ENCODE data around the gene DSG2. TPM values are rescaled to one million over a fixed set of nuclear protein-coding genes. Genes with fewer than 3 reads are reported as not detected.

DSG2 gene
- total RNA-seq, 5 donors from 2014 or later (not counting 1 experiment from before 2014, with no cell fraction given): 0.07 to 0.83 (median 0.53) TPM

DNA sequence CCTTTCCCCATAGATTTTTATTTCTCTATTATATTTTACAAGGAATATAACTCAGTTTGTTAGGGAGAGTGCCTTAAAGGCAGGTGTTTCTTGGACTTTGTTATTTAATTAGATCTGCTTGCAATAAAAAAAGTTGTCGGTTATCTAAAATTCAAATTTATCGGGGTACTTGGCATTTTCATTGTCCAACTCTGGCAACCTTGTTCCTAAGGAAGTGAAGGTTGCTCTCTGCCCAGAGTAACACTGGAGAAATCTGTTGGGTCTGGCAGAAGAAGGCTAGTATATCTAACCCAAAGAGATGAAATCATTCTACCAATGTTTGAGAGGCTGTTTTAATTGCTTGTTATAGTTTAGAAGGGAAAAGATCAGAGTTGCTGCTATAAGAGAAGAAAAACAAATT lies 50.9 kb downstream of the DSG2 start:
- CTCF ChIA-PET: interaction anchor here in 1 of 2 donors (0.6 to 0.7 kb wide), 2 partner anchors 176 to 402 kb away, joined by 3 read pairs; no protein-coding TSS in a partner anchor
- H3K27me3 ChIP-seq (replicated peaks in 1 of 2; ENCODE audit: control insufficient read depth in 2 of 2, extremely low read depth in 1 of 2, insufficient read depth in 2 of 2, low read length in 1 of 2): peaks cover 0 to 2% of the 10 kb centered on the region in 2 experiments
- H3K4me3 ChIP-seq (ENCODE audit: control insufficient read depth in 1 of 2, extremely low read depth in 1 of 2, low read length in 1 of 2): no peak overlapping the region
- H3K9me3 ChIP-seq: no peaks in the 10 kb centered on the region
- no peaks in the 10 kb centered on the region for H3K4me1 ChIP-seq (ENCODE audit: control insufficient read depth in 1 of 2, extremely low read depth in 1 of 2, insufficient read depth in 2 of 2, low read length in 2 of 2)
- Mint-ChIP-seq H3K4me1 (no peaks in the 10 kb centered on the region), H3K36me3 (no peaks in the 10 kb centered on the region), H3K9me3 (no peaks in the 10 kb centered on the region), H3K27me3 (peaks cover 0 to 6% of the 10 kb centered on the region in 2 donors), H3K4me3 (no peak overlapping the region), H3K27ac (no peak overlapping the region)
- DNase-seq: no peak
- H3K36me3 ChIP-seq (ENCODE audit: control insufficient read depth in 2 of 2, extremely low read depth in 1 of 2, insufficient read depth in 1 of 2, low read length in 1 of 2): no peaks in the 10 kb centered on the region
- POLR2A ChIA-PET: no interaction called here
- H3K27ac ChIP-seq (ENCODE audit: low read length): no peak overlapping the region
- ATAC-seq (replicated peaks in 1 of 4): no peak
- 92% methylated on average over 2 of the region's 2 CpGs for WGBS (ENCODE audit: insufficient coverage)

DNA sequence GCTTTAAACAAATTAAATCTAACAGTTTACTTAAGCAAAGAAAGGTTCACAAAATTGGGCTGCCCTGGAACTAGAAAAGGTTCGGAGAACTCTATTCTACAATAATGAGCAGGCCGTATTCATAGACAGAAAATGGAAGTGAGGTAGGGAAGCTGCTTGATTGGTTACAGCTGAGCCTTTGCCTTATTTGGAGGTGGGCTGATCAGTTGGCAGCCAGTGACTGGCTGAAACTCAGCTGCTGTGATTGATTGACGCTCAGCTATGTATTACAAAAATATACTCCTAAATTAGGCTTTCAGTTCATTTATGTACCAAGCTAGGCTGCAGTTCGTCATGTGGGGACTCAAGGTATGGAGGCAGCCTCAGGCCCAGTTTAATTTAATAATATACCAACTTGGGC lies 51.4 kb downstream of the DSG2 start:
- H3K27me3 Mint-ChIP-seq: peaks cover 0 to 8% of the 10 kb centered on the region in 2 donors
- no peaks in the 10 kb centered on the region for H3K36me3 Mint-ChIP-seq
- POLR2A ChIA-PET: no interaction called here
- WGBS (ENCODE audit: insufficient coverage): no CpG with 5 or more reads among the region's 4 CpGs
- CTCF ChIA-PET: interaction anchor here (0.6 to 1.4 kb wide), 5 partner anchors 11 to 401 kb away, joined by 3 to 4 read pairs (median 3); no protein-coding TSS in a partner anchor
- H3K4me1 Mint-ChIP-seq: no peaks in the 10 kb centered on the region
- DNase-seq (no peak), ATAC-seq (replicated peaks in 1 of 4) (no peak)
- H3K4me3 Mint-ChIP-seq: no peak overlapping the region
- Histone ChIP-seq H3K36me3 (ENCODE audit: control insufficient read depth in 2 of 2, extremely low read depth in 1 of 2, insufficient read depth in 1 of 2, low read length in 1 of 2) (no peaks in the 10 kb centered on the region), H3K27me3 (replicated peaks in 1 of 2; ENCODE audit: control insufficient read depth in 2 of 2, extremely low read depth in 1 of 2, insufficient read depth in 2 of 2, low read length in 1 of 2) (peaks cover 0 to 2% of the 10 kb centered on the region in 2 experiments), H3K4me3 (ENCODE audit: control insufficient read depth in 1 of 2, extremely low read depth in 1 of 2, low read length in 1 of 2) (no peak overlapping the region), H3K4me1 (ENCODE audit: control insufficient read depth in 1 of 2, extremely low read depth in 1 of 2, insufficient read depth in 2 of 2, low read length in 2 of 2) (no peaks in the 10 kb centered on the region), H3K9me3 (no peaks in the 10 kb centered on the region), H3K27ac (ENCODE audit: low read length) (no peak overlapping the region)
- no peaks in the 10 kb centered on the region for H3K9me3 Mint-ChIP-seq
- H3K27ac Mint-ChIP-seq: no peak overlapping the region

DNA sequence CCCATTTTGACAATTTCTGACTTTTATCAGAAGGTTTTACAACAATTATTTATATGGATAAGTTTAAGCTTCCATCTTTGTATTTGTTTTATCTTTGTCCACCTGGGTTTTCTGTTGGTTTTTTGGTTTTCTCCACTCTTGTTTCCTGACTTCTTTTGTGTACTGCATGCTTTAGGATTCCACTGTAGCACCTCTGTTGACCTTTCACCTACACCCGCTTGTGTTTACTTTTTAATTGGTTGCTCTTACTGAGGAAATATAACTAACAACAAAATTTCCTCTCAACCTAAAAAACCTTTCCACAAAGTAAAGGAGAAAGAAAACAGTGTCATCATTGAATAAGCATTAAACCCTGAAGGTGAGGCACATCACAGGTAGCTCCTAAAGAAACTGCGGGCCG lies 53.9 kb downstream of the DSG2 start:
- no peak for ATAC-seq (replicated peaks in 1 of 4)
- CTCF ChIA-PET: interaction anchor here in 1 of 2 donors (0.6 kb wide), 1 partner anchor 888 kb away, joined by 3 read pairs; no protein-coding TSS in a partner anchor
- Mint-ChIP-seq H3K9me3 (no peaks in the 10 kb centered on the region), H3K27me3 (peaks cover 5 to 13% of the 10 kb centered on the region in 2 donors), H3K27ac (no peak overlapping the region), H3K4me1 (peaks cover 0 to 2% (median 0%) of the 10 kb centered on the region in 3 donors), H3K4me3 (no peak overlapping the region), H3K36me3 (no peaks in the 10 kb centered on the region)
- no CpG with 5 or more reads among the region's 3 CpGs for WGBS (ENCODE audit: insufficient coverage)
- H3K4me3 ChIP-seq (ENCODE audit: control insufficient read depth in 1 of 2, extremely low read depth in 1 of 2, low read length in 1 of 2): no peak overlapping the region
- POLR2A ChIA-PET: no interaction called here
- H3K27ac ChIP-seq (ENCODE audit: low read length): no peak overlapping the region
- H3K4me1 ChIP-seq (ENCODE audit: control insufficient read depth in 1 of 2, extremely low read depth in 1 of 2, insufficient read depth in 2 of 2, low read length in 2 of 2): no peaks in the 10 kb centered on the region
- peaks cover 0 to 2% of the 10 kb centered on the region in 2 experiments for H3K27me3 ChIP-seq (replicated peaks in 1 of 2; ENCODE audit: control insufficient read depth in 2 of 2, extremely low read depth in 1 of 2, insufficient read depth in 2 of 2, low read length in 1 of 2)
- DNase-seq: no peak
- no peaks in the 10 kb centered on the region for H3K36me3 ChIP-seq (ENCODE audit: control insufficient read depth in 2 of 2, extremely low read depth in 1 of 2, insufficient read depth in 1 of 2, low read length in 1 of 2)
- no peaks in the 10 kb centered on the region for H3K9me3 ChIP-seq

DNA sequence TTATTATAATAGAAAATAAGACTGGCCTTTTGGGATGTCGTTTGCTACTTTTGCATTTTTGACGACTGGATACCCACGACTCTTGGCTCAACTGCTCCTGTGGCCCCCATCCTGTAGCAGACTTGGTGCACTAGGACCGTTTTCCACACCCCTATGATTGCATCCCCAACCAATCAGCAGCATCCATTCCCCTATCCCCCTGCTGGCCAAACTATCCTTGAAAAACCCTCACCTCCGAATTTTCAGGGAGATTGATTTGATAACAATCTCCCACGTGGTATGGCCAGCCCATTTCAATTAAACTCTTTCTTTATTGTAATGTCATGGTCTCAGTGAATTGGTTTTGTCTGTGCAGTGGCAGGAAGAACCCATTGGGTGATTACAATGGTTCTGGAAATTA lies 55.8 kb downstream of the DSG2 start:
- Histone ChIP-seq H3K36me3 (ENCODE audit: control insufficient read depth in 2 of 2, extremely low read depth in 1 of 2, insufficient read depth in 1 of 2, low read length in 1 of 2) (no peaks in the 10 kb centered on the region), H3K4me3 (ENCODE audit: control insufficient read depth in 1 of 2, extremely low read depth in 1 of 2, low read length in 1 of 2) (no peak overlapping the region), H3K27ac (ENCODE audit: low read length) (no peak overlapping the region), H3K4me1 (ENCODE audit: control insufficient read depth in 1 of 2, extremely low read depth in 1 of 2, insufficient read depth in 2 of 2, low read length in 2 of 2) (no peaks in the 10 kb centered on the region), H3K27me3 (replicated peaks in 1 of 2; ENCODE audit: control insufficient read depth in 2 of 2, extremely low read depth in 1 of 2, insufficient read depth in 2 of 2, low read length in 1 of 2) (peaks cover 0 to 2% of the 10 kb centered on the region in 2 experiments), H3K9me3 (no peaks in the 10 kb centered on the region)
- Mint-ChIP-seq H3K4me3 (no peak overlapping the region), H3K4me1 (peaks cover 0 to 2% (median 0%) of the 10 kb centered on the region in 3 donors), H3K27ac (no peak overlapping the region), H3K9me3 (no peaks in the 10 kb centered on the region), H3K36me3 (no peaks in the 10 kb centered on the region), H3K27me3 (peaks cover 8 to 13% of the 10 kb centered on the region in 2 donors)
- ATAC-seq (replicated peaks in 1 of 4) (no peak), DNase-seq (no peak)
- ChIA-PET POLR2A (no interaction called here), CTCF (interaction anchor here in 1 of 2 donors (0.7 kb wide), 1 partner anchor 8 kb away, joined by 3 read pairs; no protein-coding TSS in a partner anchor)
- 43% methylated on average over 4 of the region's 6 CpGs for WGBS (ENCODE audit: insufficient coverage)

DNA sequence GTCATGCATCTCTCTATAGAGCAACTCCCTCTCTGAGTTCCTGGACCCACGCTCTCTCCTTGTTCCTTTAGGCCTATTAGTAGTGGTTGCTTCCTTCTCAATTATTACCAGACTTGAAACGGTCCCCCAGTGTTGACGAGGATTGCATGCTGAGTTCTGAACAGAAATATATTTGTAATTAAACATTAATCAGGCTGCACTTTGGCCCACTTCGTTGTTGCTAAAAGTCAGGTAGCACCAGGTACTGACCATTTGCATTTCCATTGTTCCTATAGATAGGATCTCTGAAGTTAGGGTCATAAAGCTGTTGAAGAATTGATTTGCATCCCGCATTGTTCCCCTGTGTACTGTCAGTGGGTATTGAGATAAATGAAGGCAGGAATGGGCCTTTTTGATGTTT lies 56.8 kb downstream of the DSG2 start:
- Histone ChIP-seq H3K4me3 (ENCODE audit: control insufficient read depth in 1 of 2, extremely low read depth in 1 of 2, low read length in 1 of 2) (no peak overlapping the region), H3K27ac (ENCODE audit: low read length) (no peak overlapping the region), H3K9me3 (no peaks in the 10 kb centered on the region), H3K36me3 (ENCODE audit: control insufficient read depth in 2 of 2, extremely low read depth in 1 of 2, insufficient read depth in 1 of 2, low read length in 1 of 2) (no peaks in the 10 kb centered on the region), H3K4me1 (ENCODE audit: control insufficient read depth in 1 of 2, extremely low read depth in 1 of 2, insufficient read depth in 2 of 2, low read length in 2 of 2) (no peaks in the 10 kb centered on the region), H3K27me3 (replicated peaks in 1 of 2; ENCODE audit: control insufficient read depth in 2 of 2, extremely low read depth in 1 of 2, insufficient read depth in 2 of 2, low read length in 1 of 2) (peaks cover 0 to 2% of the 10 kb centered on the region in 2 experiments)
- DNase-seq (no peak), ATAC-seq (replicated peaks in 1 of 4) (no peak)
- 80% methylated on average over 1 of the region's 5 CpGs for WGBS (ENCODE audit: insufficient coverage)
- Mint-ChIP-seq H3K4me3 (no peak overlapping the region), H3K36me3 (no peaks in the 10 kb centered on the region), H3K27me3 (peaks cover 8 to 13% of the 10 kb centered on the region in 2 donors), H3K9me3 (no peaks in the 10 kb centered on the region), H3K4me1 (peaks cover 0 to 2% (median 0%) of the 10 kb centered on the region in 3 donors), H3K27ac (no peak overlapping the region)
- ChIA-PET POLR2A (no interaction called here), CTCF (interaction anchor here in 1 of 2 donors (0.7 to 2.1 kb wide), 2 partner anchors 9 to 168 kb away, joined by 3 to 11 read pairs; no protein-coding TSS in a partner anchor)

DNA sequence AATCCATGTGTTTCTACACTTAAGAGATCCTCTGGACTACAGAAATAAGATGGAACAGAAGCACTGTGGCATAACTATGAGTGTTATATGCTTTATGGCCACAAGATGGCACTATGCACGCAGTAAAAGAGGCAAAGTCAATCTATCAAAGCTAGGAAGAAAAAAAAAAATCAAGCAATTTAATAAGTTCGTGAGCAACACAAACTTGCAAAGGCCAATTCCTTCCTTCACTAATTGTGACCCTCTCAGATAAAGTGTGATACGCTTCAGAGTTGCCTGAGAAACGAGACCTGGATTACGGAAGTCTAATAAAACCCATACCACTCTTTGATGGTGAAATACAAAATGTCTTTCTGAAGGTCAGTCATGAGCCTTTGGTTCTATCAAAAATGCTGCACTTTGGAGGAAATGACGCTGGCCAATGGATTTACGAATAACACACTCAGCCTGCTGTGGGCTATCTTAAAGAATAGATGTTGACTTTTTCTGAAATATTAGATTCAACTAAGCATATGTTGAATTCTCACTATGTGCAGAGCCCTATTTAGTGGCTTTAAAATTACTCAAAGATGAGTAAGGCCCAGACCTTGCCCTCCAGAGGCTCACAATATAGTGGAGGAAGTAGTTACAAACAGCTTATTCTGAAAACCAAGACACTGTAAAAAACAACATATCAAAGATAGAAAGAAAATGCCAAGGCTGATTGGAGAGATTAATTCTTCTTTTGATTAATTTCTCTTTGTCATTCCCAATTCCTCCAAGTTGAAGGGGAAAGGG lies 58.2 kb downstream of the DSG2 start:
- POLR2A ChIA-PET: no interaction called here

More for the DNA sequence above, 58.2 kb downstream of the DSG2 start:
- CTCF ChIA-PET: interaction anchor here (0.6 to 2.1 kb wide), 9 partner anchors 9 to 516 kb away, joined by 3 to 15 read pairs (median 4); no protein-coding TSS in a partner anchor
- H3K27ac Mint-ChIP-seq: no peak overlapping the region
- no peaks in the 10 kb centered on the region for H3K36me3 Mint-ChIP-seq
- Histone ChIP-seq H3K27me3 (replicated peaks in 1 of 2; ENCODE audit: control insufficient read depth in 2 of 2, extremely low read depth in 1 of 2, insufficient read depth in 2 of 2, low read length in 1 of 2) (peaks cover 0 to 2% of the 10 kb centered on the region in 2 experiments), H3K4me1 (ENCODE audit: control insufficient read depth in 1 of 2, extremely low read depth in 1 of 2, insufficient read depth in 2 of 2, low read length in 2 of 2) (no peaks in the 10 kb centered on the region), H3K27ac (ENCODE audit: low read length) (no peak overlapping the region), H3K9me3 (no peaks in the 10 kb centered on the region), H3K36me3 (ENCODE audit: control insufficient read depth in 2 of 2, extremely low read depth in 1 of 2, insufficient read depth in 1 of 2, low read length in 1 of 2) (no peaks in the 10 kb centered on the region), H3K4me3 (ENCODE audit: control insufficient read depth in 1 of 2, extremely low read depth in 1 of 2, low read length in 1 of 2) (no peak overlapping the region)
- DNase-seq: peak in 16 of 35 experiments; percentile 2 to 73 (median 12)
- peaks cover 12 to 13% of the 10 kb centered on the region in 2 donors for H3K27me3 Mint-ChIP-seq
- no peak overlapping the region for H3K4me3 Mint-ChIP-seq
- peaks cover 0 to 2% (median 0%) of the 10 kb centered on the region in 3 donors for H3K4me1 Mint-ChIP-seq
- peak in 3 of 4 experiments; percentile 27 to 42 (median 32) for ATAC-seq (replicated peaks in 1 of 4)
- 70% methylated on average over 2 of the region's 7 CpGs for WGBS (ENCODE audit: insufficient coverage)
- no peaks in the 10 kb centered on the region for H3K9me3 Mint-ChIP-seq
